H9 (cell line): Measurements from ENCODE around the gene NPAS3. TPM values are rescaled to one million over a fixed set of nuclear protein-coding genes. Genes with fewer than 3 reads are reported as not detected.

Source experiments
- DNase-seq: peaks from one replicate; pipeline ENCODE4 v3.0.0-alpha.2; 2017
- H2AFZ ChIP-seq: one replicate; pipeline ENCODE4 v1.6.1; 2013; ENCODE audit warnings: mild to moderate bottlenecking, low read length, control low read depth, moderate library complexity
- H2AK5ac ChIP-seq: 2 replicates; pipeline ENCODE4 v1.6.1; 2013; ENCODE audit warnings: low read length, control low read depth, mixed read lengths; ENCODE audit not compliant: insufficient read length
- H2BK120ac ChIP-seq: one replicate; pipeline ENCODE4 v1.6.1; 2013; ENCODE audit warnings: low read depth, mild to moderate bottlenecking, low read length, control low read depth, inconsistent platforms; ENCODE audit not compliant: poor library complexity, severe bottlenecking
- H2BK12ac ChIP-seq: 2 replicates; pipeline ENCODE4 v1.6.1; 2013; ENCODE audit warnings: low read length, control low read depth, mixed read lengths, low read depth; ENCODE audit not compliant: insufficient read length
- H2BK15ac ChIP-seq: 2 replicates; pipeline ENCODE4 v1.6.1; 2013; ENCODE audit warnings: low read depth, low read length, control low read depth
- H2BK20ac ChIP-seq: one replicate; pipeline ENCODE4 v1.6.1; 2013; ENCODE audit warnings: low read depth, mild to moderate bottlenecking, low read length, control low read depth, inconsistent platforms; ENCODE audit not compliant: poor library complexity, severe bottlenecking
- H2BK5ac ChIP-seq: 2 replicates; pipeline ENCODE4 v1.6.1; 2013; ENCODE audit warnings: low read length, control low read depth, mixed read lengths; ENCODE audit not compliant: insufficient read length
- H3K14ac ChIP-seq: 2 replicates; pipeline ENCODE4 v1.6.1; 2013; ENCODE audit warnings: low read length, control low read depth; ENCODE audit not compliant: insufficient read depth
- H3K18ac ChIP-seq: 2 replicates; pipeline ENCODE4 v1.6.1; 2013; ENCODE audit warnings: low read depth, mild to moderate bottlenecking, mixed read lengths, low read length, control low read depth; ENCODE audit not compliant: insufficient read length
- H3K23ac ChIP-seq: 2 replicates; pipeline ENCODE4 v1.6.1; 2013; ENCODE audit warnings: low read length, control low read depth, mixed read lengths, low read depth; ENCODE audit not compliant: insufficient read length
- H3K23me2 ChIP-seq: 2 replicates; pipeline ENCODE4 v1.6.1; 2013; ENCODE audit warnings: low read depth, mild to moderate bottlenecking, mixed read lengths, low read length, control low read depth; ENCODE audit not compliant: insufficient read length, poor library complexity, severe bottlenecking
- H3K27ac ChIP-seq: 2 replicates; pipeline ENCODE4 v1.5.1; 2013; ENCODE audit warnings: low read length, control low read depth, mixed read lengths, low read depth; ENCODE audit not compliant: insufficient read length
- H3K27me3 ChIP-seq: 2 replicates; pipeline ENCODE4 v1.6.1; 2013; ENCODE audit warnings: low read length, control low read depth, inconsistent platforms; ENCODE audit not compliant: insufficient read depth
- H3K4ac ChIP-seq: 2 replicates; pipeline ENCODE4 v1.6.1; 2013; ENCODE audit warnings: low read depth, mild to moderate bottlenecking, control low read depth, inconsistent platforms, low read length, moderate library complexity
- H3K4me1 ChIP-seq: 2 replicates; pipeline ENCODE4 v1.6.1; 2013; ENCODE audit warnings: low read length, control low read depth, inconsistent platforms; ENCODE audit not compliant: insufficient read depth
- H3K4me2 ChIP-seq: 2 replicates; pipeline ENCODE4 v1.6.1; 2013; ENCODE audit warnings: low read length, control low read depth, mixed read lengths; ENCODE audit not compliant: insufficient read length, insufficient read depth
- H3K56ac ChIP-seq: 2 replicates; pipeline ENCODE4 v1.6.1; 2013; ENCODE audit warnings: low read depth, mild to moderate bottlenecking, mixed read lengths, low read length, control low read depth; ENCODE audit not compliant: insufficient read length
- H3K79me1 ChIP-seq: 2 replicates; pipeline ENCODE4 v1.6.1; 2013; ENCODE audit warnings: low read depth, mild to moderate bottlenecking, moderate library complexity, low read length, control low read depth, inconsistent platforms; ENCODE audit not compliant: insufficient read depth, poor library complexity, severe bottlenecking
- H3K79me2 ChIP-seq: 2 replicates; pipeline ENCODE4 v1.6.1; 2013; ENCODE audit warnings: low read length, control low read depth, inconsistent platforms; ENCODE audit not compliant: insufficient read depth
- H3K9ac ChIP-seq: 2 replicates; pipeline ENCODE4 v1.6.1; 2013; ENCODE audit warnings: low read length, control low read depth, mixed read lengths; ENCODE audit not compliant: insufficient read length; ENCODE audit errors: extremely low read depth
- H3K9me3 ChIP-seq: one replicate; pipeline ENCODE4 v1.6.1; 2013; ENCODE audit warnings: low read depth, low read length, inconsistent platforms; ENCODE audit not compliant: control insufficient read depth
- H3T11ph ChIP-seq: one replicate; pipeline ENCODE4 v1.6.1; 2013; ENCODE audit warnings: mild to moderate bottlenecking, low read length, control low read depth, inconsistent platforms
- H4K20me1 ChIP-seq: one replicate; pipeline ENCODE4 v1.6.1; 2013; ENCODE audit not compliant: control insufficient read depth, insufficient read length, insufficient read depth
- H4K5ac ChIP-seq: 2 replicates; pipeline ENCODE4 v1.6.1; 2013; ENCODE audit warnings: low read depth, mild to moderate bottlenecking, mixed read lengths, low read length, control low read depth; ENCODE audit not compliant: insufficient read length
- H4K8ac ChIP-seq: replicated peaks from 2 replicates; pipeline ENCODE4 v1.6.1; 2013; ENCODE audit warnings: low read length, control low read depth, mixed read lengths, low read depth; ENCODE audit not compliant: insufficient read length
- H4K91ac ChIP-seq: 2 replicates; pipeline ENCODE4 v1.6.1; 2013; ENCODE audit warnings: low read depth, mild to moderate bottlenecking, moderate library complexity, mixed read lengths, low read length, control low read depth; ENCODE audit not compliant: insufficient read length
- H3K27ac Mint-ChIP-seq, 3 experiments: 2 replicates in 2 of 3; 3 replicates in 1 of 3; pipeline ENCODE4 v1.8.0; 2020 to 2021; ENCODE audit warnings: mixed read lengths in 3 of 3, mild to moderate bottlenecking in 1 of 3, moderate library complexity in 1 of 3
- H3K27me3 Mint-ChIP-seq: 2 replicates; pipeline ENCODE4 v1.8.0; 2021; ENCODE audit warnings: low read depth, mild to moderate bottlenecking, moderate library complexity, mixed read lengths
- H3K36me3 Mint-ChIP-seq, 3 experiments: 2 replicates in 2 of 3; 3 replicates in 1 of 3; pipeline ENCODE4 v1.8.0; 2020 to 2021; ENCODE audit warnings: low read depth in 3 of 3, mixed read lengths in 3 of 3; ENCODE audit not compliant: insufficient read depth in 1 of 3
- H3K4me1 Mint-ChIP-seq, 2 experiments: 2 replicates each; pipeline ENCODE4 v1.8.0; 2020; ENCODE audit warnings: mixed read lengths in 2 of 2
- H3K4me3 Mint-ChIP-seq, 2 experiments: 2 replicates in 1 of 2; 3 replicates in 1 of 2; pipeline ENCODE4 v1.8.0; 2020 to 2021; ENCODE audit warnings: mild to moderate bottlenecking in 2 of 2, mixed read lengths in 2 of 2, moderate library complexity in 1 of 2
- H3K9me3 Mint-ChIP-seq, 2 experiments: 2 replicates in 1 of 2; 3 replicates in 1 of 2; pipeline ENCODE4 v1.8.0; 2020; ENCODE audit warnings: mild to moderate bottlenecking in 2 of 2, mixed read lengths in 2 of 2, moderate library complexity in 1 of 2
- CTCF ChIP-seq: fragments of 200-600 bp; sonication (generic); conservative IDR thresholded peaks from 3 replicates; pipeline ENCODE4 v1.8.0; 2021; ENCODE audit warnings: antibody characterized with exemption, mild to moderate bottlenecking
- WGBS: extraction: QIAGEN DNeasy Blood & Tissue Kit; methylation state at CpG from one replicate; pipeline ENCODE4 v1.1.7; 2013; ENCODE audit warnings: missing lambda C conversion rate, low lambda C conversion rate, mixed read lengths; ENCODE audit not compliant: insufficient read length; ENCODE audit errors: extremely low coverage; 5-methylcytosine and 5-hydroxymethylcytosine counted together
- total RNA-seq: library from RNA; stranded (reverse); gene quantifications from 2 replicates; pipeline ENCODE4 v1.2.1, GENCODE V29; 2021

The NPAS3 gene
- total RNA-seq, 1 experiment from 2014 or later, result 0.17 TPM

GRCh38 chr14:33730156-33730555, 791.5 kb downstream of the NPAS3 start:
- Mint-ChIP-seq H3K36me3 (no peaks in the 10 kb centered on the region), H3K9me3 (no peaks in the 10 kb centered on the region; a peak in 1 of 5 replicates), H3K4me1 (peaks cover 2 to 7% of the 10 kb centered on the region in 2 experiments; a peak in 2 of 4 replicates), H3K4me3 (no peak overlapping the region), H3K27me3 (no peaks in the 10 kb centered on the region), H3K27ac (no peak overlapping the region)
- Histone ChIP-seq H3K4ac (no peak overlapping the region), H3K27ac (no peak overlapping the region), H3K4me2 (no peak overlapping the region), H4K5ac (no peak overlapping the region), H2BK5ac (no peak overlapping the region), H4K91ac (no peak overlapping the region), H3K79me1 (no peaks in the 10 kb centered on the region), H3K27me3 (no peaks in the 10 kb centered on the region; the same call in 1 of the 2 replicates), H2BK12ac (no peak overlapping the region), H2BK120ac (no peak overlapping the region), H3K23me2 (no peaks in the 10 kb centered on the region), H3K56ac (no peak overlapping the region), H2AK5ac (no peak overlapping the region), H3K4me1 (no peaks in the 10 kb centered on the region), H4K20me1 (no peaks in the 10 kb centered on the region), H2BK20ac (no peak overlapping the region), H3K18ac (no peak overlapping the region), H3K9me3 (no peaks in the 10 kb centered on the region), H3K23ac (no peak overlapping the region), H2BK15ac (no peak overlapping the region), H3K79me2 (no peaks in the 10 kb centered on the region), H3T11ph (no peak overlapping the region), H3K9ac (no peak overlapping the region), H3K14ac (no peak overlapping the region), H2AFZ (no peak overlapping the region), H4K8ac (no peak overlapping the region)
- no peak for DNase-seq
- no peak for TF ChIP-seq CTCF
- no CpG with 5 or more reads among the region's 1 CpG for WGBS
